ENCODE data around the gene SLC22A3. TPM values are rescaled to one million over a fixed set of nuclear protein-coding genes. Genes with fewer than 3 reads are reported as not detected.
"Not testable (repeated sequence)": the region's sequence is repeated elsewhere in the genome, so short reads cannot be mapped to it uniquely, and the experiment has no call there.

Gene SLC22A3
- total and polyA plus RNA-seq, 2 experiments from 2014 or later, result 34.9 to 40.3 TPM

DNA sequence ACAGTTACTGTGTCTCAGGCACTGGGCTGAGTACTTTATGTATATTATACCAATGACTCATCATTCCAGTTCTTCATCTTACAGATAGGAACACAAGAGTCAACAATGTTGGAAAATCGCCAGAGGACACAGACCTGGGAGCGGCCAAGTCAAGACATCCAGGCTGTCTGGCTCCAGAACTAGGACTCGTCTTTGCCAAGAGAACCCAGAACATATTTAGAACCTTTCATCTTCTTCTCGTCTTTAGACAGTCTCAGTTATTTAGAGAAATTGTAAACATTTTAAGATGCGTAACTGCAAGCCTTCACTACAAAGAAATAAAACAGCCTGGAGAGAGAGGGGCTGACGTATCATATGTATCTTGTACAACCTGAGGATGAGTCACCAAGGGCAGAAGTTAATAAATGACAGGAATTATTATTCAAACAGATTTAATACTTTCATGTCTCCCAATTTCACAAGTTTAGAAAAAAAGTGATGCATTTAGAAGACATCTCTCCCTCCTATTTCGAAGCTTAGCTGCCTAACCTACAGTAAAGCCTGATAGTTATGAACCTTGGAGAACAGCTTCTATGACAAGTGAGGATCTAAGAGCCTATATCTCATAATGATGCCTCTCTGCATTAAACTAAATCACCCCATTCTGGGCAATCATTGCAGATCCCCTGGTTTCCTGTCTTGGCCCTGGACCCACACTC, 43.4 kb downstream of the SLC22A3 start:
- WGBS (ENCODE audit: low lambda C conversion rate, missing lambda C conversion rate), result 52% methylated on average over 7 of the region's 7 CpGs
- no peaks in the 10 kb centered on the region for H3K36me3 ChIP-seq (replicated peaks; ENCODE audit: insufficient read depth, low read depth)
- H3K4me2 ChIP-seq, result peak overlapping the region; percentile 11
- peak; percentile 85 for DNase-seq (ENCODE audit: low spot score)
- no peaks in the 10 kb centered on the region for H3K9me3 ChIP-seq (ENCODE audit: low read depth)
- no peaks in the 10 kb centered on the region for H3K9me2 ChIP-seq (replicated peaks; ENCODE audit: insufficient read depth)
- H3K4me1 ChIP-seq (ENCODE audit: insufficient read depth), result peaks cover 28% of the 10 kb centered on the region
- peak overlapping the region; percentile 77 for H3K27ac ChIP-seq
- H3K27me3 ChIP-seq, result no peaks in the 10 kb centered on the region
- H4K20me1 ChIP-seq (ENCODE audit: insufficient read depth, poor library complexity, severe bottlenecking), result no peaks in the 10 kb centered on the region
- H3K79me2 ChIP-seq, result peaks cover 16% of the 10 kb centered on the region
- no peak overlapping the region for H3K4me3 ChIP-seq
- H2AFZ ChIP-seq, result no peak overlapping the region
- TF ChIP-seq EZH2 (IDR thresholded peaks at IDR 0.05; ENCODE audit: borderline replicate concordance), result no peak
- no peak for TF ChIP-seq EZH2phosphoT487 (IDR thresholded peaks at IDR 0.05; ENCODE audit: low read depth, severe bottlenecking, unreplicated experiment)
- TF ChIP-seq, protein P1, sequence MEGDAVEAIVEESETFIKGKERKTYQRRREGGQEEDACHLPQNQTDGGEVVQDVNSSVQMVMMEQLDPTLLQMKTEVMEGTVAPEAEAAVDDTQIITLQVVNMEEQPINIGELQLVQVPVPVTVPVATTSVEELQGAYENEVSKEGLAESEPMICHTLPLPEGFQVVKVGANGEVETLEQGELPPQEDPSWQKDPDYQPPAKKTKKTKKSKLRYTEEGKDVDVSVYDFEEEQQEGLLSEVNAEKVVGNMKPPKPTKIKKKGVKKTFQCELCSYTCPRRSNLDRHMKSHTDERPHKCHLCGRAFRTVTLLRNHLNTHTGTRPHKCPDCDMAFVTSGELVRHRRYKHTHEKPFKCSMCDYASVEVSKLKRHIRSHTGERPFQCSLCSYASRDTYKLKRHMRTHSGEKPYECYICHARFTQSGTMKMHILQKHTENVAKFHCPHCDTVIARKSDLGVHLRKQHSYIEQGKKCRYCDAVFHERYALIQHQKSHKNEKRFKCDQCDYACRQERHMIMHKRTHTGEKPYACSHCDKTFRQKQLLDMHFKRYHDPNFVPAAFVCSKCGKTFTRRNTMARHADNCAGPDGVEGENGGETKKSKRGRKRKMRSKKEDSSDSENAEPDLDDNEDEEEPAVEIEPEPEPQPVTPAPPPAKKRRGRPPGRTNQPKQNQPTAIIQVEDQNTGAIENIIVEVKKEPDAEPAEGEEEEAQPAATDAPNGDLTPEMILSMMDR (IDR thresholded peaks at IDR 0.05; ENCODE audit: poor library complexity), result no peak

DNA sequence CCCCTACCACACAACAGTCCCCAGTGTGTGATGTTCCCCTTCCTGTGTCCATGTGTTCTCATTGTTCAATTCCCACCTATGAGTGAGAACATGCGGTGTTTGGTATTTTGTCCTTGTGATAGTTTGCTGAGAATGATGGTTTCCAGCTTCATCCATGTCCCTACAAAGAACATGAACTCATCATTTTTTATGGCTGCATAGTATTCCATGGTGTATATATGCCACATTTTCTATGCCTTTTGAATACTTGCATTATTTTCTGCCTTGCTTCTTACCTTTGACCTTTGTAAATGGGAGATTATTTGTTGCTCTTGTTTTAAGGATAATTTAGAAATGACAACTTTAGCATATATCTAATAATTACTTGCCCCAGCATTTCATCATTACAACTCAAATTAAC, 45.3 kb downstream of the SLC22A3 start:
- Histone ChIP-seq H3K4me1 (ENCODE audit: insufficient read depth) (peaks cover 22% of the 10 kb centered on the region), H3K4me2 (peak overlapping the region; percentile 3), H3K27ac (peak overlapping the region; percentile 90), H3K79me2 (peaks cover 10% of the 10 kb centered on the region)
- WGBS (ENCODE audit: low lambda C conversion rate, missing lambda C conversion rate), result 82% methylated on average over 1 of the region's 1 CpG
- not testable (repeated sequence) for H2AFZ ChIP-seq; DNase-seq (ENCODE audit: low spot score); H3K9me3 ChIP-seq (ENCODE audit: low read depth); H3K9me2 ChIP-seq (replicated peaks; ENCODE audit: insufficient read depth); H3K36me3 ChIP-seq (replicated peaks; ENCODE audit: insufficient read depth, low read depth); H3K4me3 ChIP-seq; H4K20me1 ChIP-seq (ENCODE audit: insufficient read depth, poor library complexity, severe bottlenecking); H3K27me3 ChIP-seq

DNA sequence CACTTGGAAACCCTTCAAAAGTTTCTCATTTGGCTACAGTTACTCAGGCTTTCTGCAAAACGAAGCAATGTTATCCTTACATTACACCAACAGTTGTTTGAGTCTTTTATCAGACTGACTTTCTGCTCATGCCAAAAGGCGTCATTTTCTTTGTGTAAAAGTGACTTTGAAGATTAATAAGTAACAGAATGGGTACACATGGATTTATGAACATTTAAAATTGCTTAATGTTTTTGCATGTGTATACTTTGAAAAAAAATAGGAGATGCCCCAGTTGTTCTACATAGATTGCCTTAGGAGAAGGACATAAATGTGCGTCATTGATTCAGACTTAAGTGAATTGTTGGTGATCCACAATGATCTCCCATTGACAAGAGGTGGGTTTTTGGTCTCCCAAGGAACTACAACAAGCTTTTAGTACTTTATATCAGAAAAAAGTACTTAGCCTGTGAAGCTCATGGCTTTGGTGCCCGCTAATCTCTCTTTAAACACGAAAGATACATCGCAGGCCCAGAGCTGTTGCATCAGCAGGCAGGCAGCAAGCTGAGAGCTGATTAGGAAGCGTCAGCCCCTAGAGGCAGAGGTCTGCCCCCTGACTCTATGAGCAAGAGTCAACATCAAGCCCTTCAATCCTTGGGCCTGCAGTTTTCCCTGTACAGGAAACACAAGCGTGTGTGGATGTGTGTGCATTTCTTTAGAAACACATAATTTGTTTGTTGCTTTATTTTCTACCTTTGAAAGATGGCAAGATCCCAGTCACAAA, 45.9 kb downstream of the SLC22A3 start:
- peak overlapping the region; percentile 49 for H3K4me2 ChIP-seq
- H2AFZ ChIP-seq, result peak overlapping the region; percentile 52
- H3K9me3 ChIP-seq (ENCODE audit: low read depth), result no peaks in the 10 kb centered on the region
- 28% methylated on average over 8 of the region's 8 CpGs for WGBS (ENCODE audit: low lambda C conversion rate, missing lambda C conversion rate)
- H3K36me3 ChIP-seq (replicated peaks; ENCODE audit: insufficient read depth, low read depth), result no peaks in the 10 kb centered on the region
- no peak overlapping the region for H3K4me3 ChIP-seq
- no peaks in the 10 kb centered on the region for H3K9me2 ChIP-seq (replicated peaks; ENCODE audit: insufficient read depth)
- H3K27me3 ChIP-seq, result no peaks in the 10 kb centered on the region
- H4K20me1 ChIP-seq (ENCODE audit: insufficient read depth, poor library complexity, severe bottlenecking), result no peaks in the 10 kb centered on the region
- peaks cover 22% of the 10 kb centered on the region for H3K4me1 ChIP-seq (ENCODE audit: insufficient read depth)
- peak; percentile 86 for DNase-seq (ENCODE audit: low spot score)
- TF ChIP-seq, protein P1 (IDR thresholded peaks at IDR 0.05; ENCODE audit: poor library complexity), result no peak
- TF ChIP-seq EZH2 (IDR thresholded peaks at IDR 0.05; ENCODE audit: borderline replicate concordance) (no peak), EZH2phosphoT487 (IDR thresholded peaks at IDR 0.05; ENCODE audit: low read depth, severe bottlenecking, unreplicated experiment) (no peak)
- peak overlapping the region; percentile 90 for H3K27ac ChIP-seq
- H3K79me2 ChIP-seq, result peaks cover 6% of the 10 kb centered on the region

DNA sequence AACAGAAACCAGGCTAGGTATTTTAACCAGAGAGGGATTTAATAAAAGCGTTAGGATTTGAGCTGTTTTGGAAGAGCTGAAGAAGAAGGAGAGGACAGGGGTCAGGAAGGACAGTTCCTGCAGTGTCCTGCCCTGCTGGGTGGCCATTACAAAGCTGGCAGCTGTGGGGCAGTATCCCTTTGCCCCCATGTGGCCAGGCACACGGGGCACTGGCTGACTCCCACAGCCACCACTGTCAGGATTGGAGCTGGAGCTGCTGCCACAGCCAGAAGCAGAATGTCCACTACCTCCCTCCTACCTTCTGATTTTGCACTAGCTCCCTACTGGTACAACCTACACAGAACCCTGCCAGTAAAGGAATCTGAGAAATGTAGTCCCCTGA, 46.5 kb downstream of the SLC22A3 start:
- H3K9me3 ChIP-seq (ENCODE audit: low read depth), result no peaks in the 10 kb centered on the region
- H3K79me2 ChIP-seq, result peaks cover 6% of the 10 kb centered on the region
- H3K4me1 ChIP-seq (ENCODE audit: insufficient read depth), result peaks cover 22% of the 10 kb centered on the region
- peak overlapping the region; percentile 49 for H3K4me2 ChIP-seq
- 63% methylated on average over 2 of the region's 2 CpGs for WGBS (ENCODE audit: low lambda C conversion rate, missing lambda C conversion rate)
- H3K9me2 ChIP-seq (replicated peaks; ENCODE audit: insufficient read depth), result no peaks in the 10 kb centered on the region
- no peak overlapping the region for H3K4me3 ChIP-seq
- TF ChIP-seq EZH2phosphoT487 (IDR thresholded peaks at IDR 0.05; ENCODE audit: low read depth, severe bottlenecking, unreplicated experiment), result no peak
- TF ChIP-seq, protein P1 (IDR thresholded peaks at IDR 0.05; ENCODE audit: poor library complexity), result no peak
- TF ChIP-seq EZH2 (IDR thresholded peaks at IDR 0.05; ENCODE audit: borderline replicate concordance), result no peak
- H2AFZ ChIP-seq, result peak overlapping the region; percentile 52
- no peaks in the 10 kb centered on the region for H3K36me3 ChIP-seq (replicated peaks; ENCODE audit: insufficient read depth, low read depth)
- no peaks in the 10 kb centered on the region for H4K20me1 ChIP-seq (ENCODE audit: insufficient read depth, poor library complexity, severe bottlenecking)
- DNase-seq (ENCODE audit: low spot score), result no peak
- peak overlapping the region; percentile 90 for H3K27ac ChIP-seq
- H3K27me3 ChIP-seq, result no peaks in the 10 kb centered on the region

All from hepatocyte (in vitro differentiated cells).